Limb (tissue), 2 donors: ENCODE measurements around the gene LZTR1.
A peak's percentile ranks its signal among the peaks of the same experiment; 100 is the strongest.

ENCODE experiments used
- DNase-seq, 2 donors: peaks; one replicate each; pipeline ENCODE4 v3.0.0-alpha.2; 2016; ENCODE audit errors: extremely low spot score in 2 of 2

Gene LZTR1

GRCh38 chr22:21014726-21015465, 32.8 kb downstream of the LZTR1 start, which contains the start of gene P2RX6:
Gene P2RX6 (plus strand): TSS chr22:21015165. CDS start chr22:21015175, 10 bp downstream.
- peak; percentile 60 to 69 for DNase-seq

DNA sequence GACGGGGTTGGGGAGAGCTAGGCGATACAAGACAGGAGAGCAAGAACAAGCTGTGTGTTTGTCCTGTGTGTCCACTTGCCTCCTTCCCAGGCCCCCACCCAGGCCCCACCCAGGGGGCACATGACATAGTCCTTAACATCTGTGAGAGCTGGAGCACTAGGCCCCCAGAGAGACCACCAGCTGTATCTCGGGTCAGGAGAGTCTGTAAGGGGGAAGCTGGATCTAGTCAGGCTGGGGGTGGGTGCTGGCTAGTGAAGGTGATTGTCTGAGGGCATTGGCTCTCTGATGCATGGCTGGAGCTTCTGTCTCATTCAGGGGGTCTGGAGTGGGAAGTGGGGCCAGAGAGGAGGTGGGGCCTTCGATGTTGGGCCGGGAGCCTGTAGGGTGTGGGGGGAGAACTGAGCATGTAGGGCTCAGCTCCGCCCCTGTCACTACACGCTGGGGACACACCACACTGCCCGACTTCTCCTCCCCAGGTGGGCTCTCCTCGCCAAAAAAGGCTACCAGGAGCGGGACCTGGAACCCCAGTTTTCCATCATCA, 33.4 kb downstream of the LZTR1 start:
- peak in 1 of 2 donors; percentile 30 for DNase-seq

DNA sequence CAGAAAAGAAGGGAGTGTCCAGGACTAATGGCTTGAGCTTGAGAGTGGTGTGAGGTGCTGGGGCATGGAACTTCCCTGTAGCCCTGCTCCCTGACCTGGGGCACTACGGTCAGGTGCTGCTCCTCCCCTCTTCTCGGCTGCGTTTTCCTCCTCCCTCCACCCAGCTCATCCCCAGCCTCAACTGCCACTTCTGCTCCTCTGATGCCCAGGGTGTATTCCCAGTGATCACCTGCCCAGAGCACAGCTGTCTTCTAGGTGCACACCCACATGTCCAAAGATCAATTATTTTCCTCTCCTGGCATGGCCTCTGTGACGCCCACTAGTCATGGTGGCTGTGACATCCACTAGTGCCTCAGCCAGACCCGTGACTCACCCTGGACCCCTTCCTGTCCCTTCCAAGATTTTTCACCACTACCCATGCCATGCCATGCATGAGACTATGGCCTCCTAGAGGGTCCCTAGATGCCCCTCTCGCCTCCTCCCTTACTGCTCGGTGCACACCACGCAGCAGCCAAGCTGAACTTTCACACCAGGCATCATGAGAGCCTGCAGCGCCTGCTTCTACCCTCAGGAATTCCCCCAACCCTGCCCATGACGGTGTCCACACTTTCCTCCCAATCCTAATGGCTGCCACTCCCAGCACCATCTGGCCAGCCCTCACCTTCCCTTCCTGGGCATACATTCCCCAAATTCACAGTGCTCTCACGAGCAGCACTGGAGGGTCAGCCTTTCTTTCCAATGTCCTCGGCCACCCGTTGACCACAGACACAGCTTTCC, 34.7 kb downstream of the LZTR1 start:
- no peak for DNase-seq

DNA sequence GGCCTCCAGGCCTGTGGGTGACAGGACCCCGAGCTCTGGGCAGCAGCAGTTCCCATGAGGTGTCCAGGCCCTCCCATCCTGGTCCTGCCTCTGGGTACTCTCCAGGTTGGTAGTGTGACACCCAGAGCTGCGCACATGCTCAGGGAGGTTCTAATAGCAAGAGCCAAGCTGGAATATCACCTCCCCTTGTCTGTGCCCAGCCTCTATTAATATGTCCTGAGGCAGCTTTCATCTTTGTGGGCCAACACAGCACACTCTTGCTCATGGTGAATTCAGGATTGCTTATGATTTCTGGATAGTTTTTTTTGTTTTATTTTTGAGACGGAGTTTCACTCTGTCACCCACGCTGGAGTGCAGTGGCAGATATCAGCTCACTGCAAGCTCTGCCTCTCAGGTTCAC, 36.2 kb downstream of the LZTR1 start:
- no peak for DNase-seq

- DNase-seq, result no peak
Observed at GRCh38 chr22:21020802-21021429, 38.8 kb downstream of the LZTR1 start.

DNA sequence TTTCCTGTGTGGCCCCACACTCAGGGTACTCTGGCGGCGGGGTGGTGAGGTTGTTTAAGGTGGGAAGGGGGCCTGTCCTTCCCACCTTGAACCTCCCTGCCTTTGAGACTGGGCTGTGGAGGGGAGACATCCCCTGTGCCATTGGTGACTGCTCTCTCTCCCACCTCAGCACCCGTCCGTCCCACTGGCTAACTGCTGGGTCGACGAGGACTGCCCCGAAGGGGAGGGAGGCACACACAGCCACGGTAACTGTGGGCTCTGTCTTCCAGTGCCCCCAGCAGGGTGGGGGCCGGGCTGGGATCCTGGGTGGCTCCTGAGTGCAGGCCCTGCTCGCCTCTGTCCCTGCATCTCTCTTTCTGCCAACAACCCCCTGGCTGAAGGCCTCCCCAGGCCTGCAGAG, 40.4 kb downstream of the LZTR1 start:
- DNase-seq, result no peak

- DNase-seq, result no peak
Observed at GRCh38 chr22:21022955-21023614, 41.0 kb downstream of the LZTR1 start.

GRCh38 chr22:21025266-21025665, 43.2 kb downstream of the LZTR1 start:
- DNase-seq, result no peak

- DNase-seq, result no peak
Observed at GRCh38 chr22:21025763-21026755, 44.0 kb downstream of the LZTR1 start.

GRCh38 chr22:21026783-21027692, 44.9 kb downstream of the LZTR1 start:
- DNase-seq, result peak; percentile 30 to 63

GRCh38 chr22:21028277-21029251, 46.5 kb downstream of the LZTR1 start:
- DNase-seq, result no peak

DNA sequence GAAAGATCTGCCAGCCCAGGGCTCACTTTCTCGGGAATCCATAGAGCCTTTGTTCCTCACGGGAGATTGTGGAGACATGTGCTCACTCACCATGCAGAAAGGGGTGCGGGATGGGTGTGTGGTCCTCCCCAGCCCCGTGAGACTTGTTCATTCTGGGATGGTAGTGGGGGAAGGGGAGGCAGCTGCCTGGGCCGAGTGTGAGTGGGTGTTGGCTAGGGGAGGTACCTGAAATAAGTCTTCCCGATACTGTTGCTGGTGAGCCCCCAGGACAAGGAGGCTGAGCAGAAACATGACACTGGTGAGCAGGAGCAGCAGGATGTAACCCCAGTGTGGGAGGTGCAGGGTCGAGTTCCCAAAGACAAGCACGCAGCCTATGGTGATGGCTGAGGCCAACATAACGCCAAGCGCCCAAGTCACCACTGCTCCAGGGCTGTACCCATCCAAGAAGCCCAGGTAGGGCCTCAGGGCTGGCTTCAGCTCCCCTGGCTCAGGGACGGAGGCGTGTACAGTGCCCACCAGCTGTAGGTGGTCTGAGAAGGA, 47.5 kb downstream of the LZTR1 start:
- no peak for DNase-seq

DNA sequence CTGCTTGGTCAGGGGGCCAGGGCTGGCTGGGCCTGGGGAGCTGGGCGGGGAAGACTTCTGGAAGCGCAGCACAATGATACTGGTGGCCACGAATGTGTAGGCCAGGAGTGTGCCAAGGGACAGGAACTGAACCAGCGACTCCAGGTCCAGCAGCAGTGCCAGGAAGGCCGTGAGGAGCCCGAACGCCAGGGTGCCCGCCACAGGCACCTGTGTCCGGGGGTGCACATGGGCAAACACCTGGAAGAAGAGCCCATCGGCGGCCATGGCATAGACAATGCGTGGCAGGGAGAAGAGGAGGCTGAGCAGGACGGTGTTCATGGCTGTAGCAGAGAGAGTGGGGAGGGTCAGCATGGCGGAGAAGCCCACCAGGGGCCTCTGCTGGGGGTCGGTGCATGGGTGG, 47.9 kb downstream of the LZTR1 start:
- DNase-seq, result peak in 1 of 2 donors; percentile 21

GRCh38 chr22:21030621-21031544, 48.8 kb downstream of the LZTR1 start:
- DNase-seq, result peak in 1 of 2 donors; percentile 22

DNA sequence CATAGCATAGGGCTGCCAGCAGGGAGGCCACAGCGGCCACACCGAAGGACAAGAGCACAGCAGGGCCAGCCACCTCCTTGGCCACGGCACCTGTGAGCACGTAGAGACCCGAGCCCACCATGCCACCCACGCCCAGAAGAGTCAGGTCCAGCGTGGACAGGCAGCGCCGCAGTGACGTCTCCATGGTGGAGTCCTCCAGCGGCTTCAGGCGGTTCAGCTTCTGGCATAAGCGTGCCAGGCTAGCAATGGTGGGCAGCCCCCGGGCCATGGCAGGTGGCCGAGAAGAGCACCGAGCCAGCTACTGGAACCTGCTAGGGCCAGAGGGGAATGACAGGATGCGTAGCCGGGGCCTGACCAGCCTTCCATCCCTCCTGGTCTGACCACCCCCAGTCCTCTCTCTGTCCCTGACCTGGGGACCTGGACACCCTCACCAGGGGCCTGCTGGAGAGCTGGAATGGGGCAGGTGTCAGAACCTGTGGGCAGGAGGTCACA, 49.5 kb downstream of the LZTR1 start:
- DNase-seq, result no peak
